Measurements from ENCODE around the gene DNAJC18. TPM values are rescaled to one million over a fixed set of nuclear protein-coding genes. Genes with fewer than 3 reads are reported as not detected.
A peak's percentile ranks its signal among the peaks of the same experiment; 100 is the strongest.

Gene DNAJC18
- total and polyA plus RNA-seq, 2 donors (not counting 1 experiment from before 2014, with no cell fraction given): 2.0 to 13.6 TPM

GRCh38 chr5:139408191-139408590, 31.1 kb downstream of the DNAJC18 start:
- no peak overlapping the region for H3K9ac ChIP-seq (ENCODE audit: low read length)
- peak overlapping the region; percentile 1 for H3K4me3 Mint-ChIP-seq
- H3K27ac Mint-ChIP-seq: peak overlapping the region; percentile 64
- no peaks in the 10 kb centered on the region for H3K9me3 ChIP-seq (ENCODE audit: control extremely low read depth in 1 of 3, control insufficient read depth in 2 of 3, insufficient read depth in 1 of 3, low read length in 2 of 3)
- no peaks in the 10 kb centered on the region for H3K9me3 Mint-ChIP-seq (ENCODE audit: insufficient read depth)
- no peak overlapping the region for H2AFZ ChIP-seq (ENCODE audit: insufficient read depth, low read depth, low read length, poor library complexity, severe bottlenecking)
- ATAC-seq (ENCODE audit: low read depth) (no peak), DNase-seq (no peak)
- peak overlapping the region; percentile 60 for H3K4me2 ChIP-seq (replicated peaks; ENCODE audit: low read depth, low read length, poor library complexity, severe bottlenecking)
- ChIA-PET POLR2A (interaction anchor here (0.7 to 1.6 kb wide), 2 partner anchors 15 to 114 kb away, joined by 3 read pairs; no protein-coding TSS in a partner anchor), CTCF (interaction anchor here (0.7 to 7.3 kb wide), 4 partner anchors 13 to 109 kb away, joined by 3 to 43 read pairs (median 4); no protein-coding TSS in a partner anchor)
- peaks cover 8% of the 10 kb centered on the region for H3K79me2 ChIP-seq (ENCODE audit: control insufficient read depth, insufficient read depth, low read length)
- H3K4me3 ChIP-seq (ENCODE audit: control extremely low read depth in 1 of 5, extremely low read depth in 1 of 5, insufficient read depth in 1 of 5, low read depth in 2 of 5, low read length in 4 of 5): no peak overlapping the region
- no peaks in the 10 kb centered on the region for H3K27me3 ChIP-seq (replicated peaks in 1 of 4; ENCODE audit: control extremely low read depth in 1 of 4, control insufficient read depth in 3 of 4, insufficient read depth in 4 of 4, low read length in 3 of 4)
- peak overlapping the region; percentile 50 to 78 for H3K27ac ChIP-seq (ENCODE audit: low read length in 2 of 2)
- peaks cover 36% of the 10 kb centered on the region for H3K4me1 Mint-ChIP-seq
- whole genome bisulfite sequencing (ENCODE audit: insufficient coverage): 100% methylated on average over 2 of the region's 7 CpGs
- no peak for TF ChIP-seq CTCF (IDR thresholded peaks at IDR 0.05)
- no peak for TF ChIP-seq EZH2 (IDR thresholded peaks at IDR 0.05; ENCODE audit: borderline replicate concordance, insufficient read depth, low read depth, low read length, poor library complexity, severe bottlenecking)
- peaks cover 31 to 35% of the 10 kb centered on the region in 2 donors for H3K4me1 ChIP-seq (ENCODE audit: control insufficient read depth in 2 of 2, insufficient read depth in 2 of 2, low read length in 2 of 2)
- no peaks in the 10 kb centered on the region for H4K20me1 ChIP-seq (ENCODE audit: control insufficient read depth, insufficient read depth, low read length, poor library complexity, severe bottlenecking)
- H3K36me3 ChIP-seq (replicated peaks in 1 of 2; ENCODE audit: control extremely low read depth in 1 of 2, control insufficient read depth in 1 of 2, extremely low read depth in 1 of 2, insufficient read depth in 2 of 2, low read length in 1 of 2): no peaks in the 10 kb centered on the region
- no peaks in the 10 kb centered on the region for H3K27me3 Mint-ChIP-seq
- intact Hi-C loops (cut with micrococcal nuclease): loop anchor here (5.0 to 10.0 kb wide), 4 partner anchors 109 to 943 kb away; partner anchors contain the start of gene EGR1

- ATAC-seq (ENCODE audit: low read depth) (peak; percentile 38), DNase-seq (peak; percentile 80)
- H3K9ac ChIP-seq (ENCODE audit: low read length): peak overlapping the region; percentile 26
- peak overlapping the region; percentile 50 to 78 for H3K27ac ChIP-seq (ENCODE audit: low read length in 2 of 2)
- no peak for TF ChIP-seq CTCF (IDR thresholded peaks at IDR 0.05)
- no peak for TF ChIP-seq EZH2 (IDR thresholded peaks at IDR 0.05; ENCODE audit: borderline replicate concordance, insufficient read depth, low read depth, low read length, poor library complexity, severe bottlenecking)
- no peaks in the 10 kb centered on the region for H3K9me3 ChIP-seq (ENCODE audit: control extremely low read depth in 1 of 3, control insufficient read depth in 2 of 3, insufficient read depth in 1 of 3, low read length in 2 of 3)
- no peaks in the 10 kb centered on the region for H3K9me3 Mint-ChIP-seq (ENCODE audit: insufficient read depth)
- no peak overlapping the region for H2AFZ ChIP-seq (ENCODE audit: insufficient read depth, low read depth, low read length, poor library complexity, severe bottlenecking)
- intact Hi-C loops (cut with micrococcal nuclease): loop anchor here (5.0 to 10.0 kb wide), 4 partner anchors 110 to 943 kb away; partner anchors contain the start of gene EGR1
- H3K27me3 Mint-ChIP-seq: no peaks in the 10 kb centered on the region
- H4K20me1 ChIP-seq (ENCODE audit: control insufficient read depth, insufficient read depth, low read length, poor library complexity, severe bottlenecking): no peaks in the 10 kb centered on the region
- H3K4me3 Mint-ChIP-seq: peak overlapping the region; percentile 1
- H3K27ac Mint-ChIP-seq: peak overlapping the region; percentile 64
- H3K27me3 ChIP-seq (replicated peaks in 1 of 4; ENCODE audit: control extremely low read depth in 1 of 4, control insufficient read depth in 3 of 4, insufficient read depth in 4 of 4, low read length in 3 of 4): no peaks in the 10 kb centered on the region
- ChIA-PET POLR2A (interaction anchor here (1.0 to 1.6 kb wide), 2 partner anchors 14 to 31 kb away, joined by 3 to 6 read pairs; partner anchors contain the start of gene DNAJC18), CTCF (interaction anchor here (0.6 to 7.3 kb wide), 6 partner anchors 10 to 110 kb away, joined by 3 to 43 read pairs (median 4); partner anchors contain the start of gene PAIP2)
- H3K4me1 ChIP-seq (ENCODE audit: control insufficient read depth in 2 of 2, insufficient read depth in 2 of 2, low read length in 2 of 2): peaks cover 33 to 41% of the 10 kb centered on the region in 2 donors
- peaks cover 43% of the 10 kb centered on the region for H3K4me1 Mint-ChIP-seq
- no peaks in the 10 kb centered on the region for H3K36me3 ChIP-seq (replicated peaks in 1 of 2; ENCODE audit: control extremely low read depth in 1 of 2, control insufficient read depth in 1 of 2, extremely low read depth in 1 of 2, insufficient read depth in 2 of 2, low read length in 1 of 2)
- peak overlapping the region; percentile 60 for H3K4me2 ChIP-seq (replicated peaks; ENCODE audit: low read depth, low read length, poor library complexity, severe bottlenecking)
- no peak overlapping the region for H3K4me3 ChIP-seq (ENCODE audit: control extremely low read depth in 1 of 5, extremely low read depth in 1 of 5, insufficient read depth in 1 of 5, low read depth in 2 of 5, low read length in 4 of 5)
- peaks cover 8% of the 10 kb centered on the region for H3K79me2 ChIP-seq (ENCODE audit: control insufficient read depth, insufficient read depth, low read length)
Measured at GRCh38 chr5:139407517-139407916, 31.8 kb downstream of the DNAJC18 start.

Data from B cell (primary cell).